ENCODE data around the gene ANKRD13D. TPM values are rescaled to one million over a fixed set of nuclear protein-coding genes. Genes with fewer than 3 reads are reported as not detected.

Gene ANKRD13D
- polyA plus RNA-seq, 1 of the 3 experiments (the other 2 are of a cell fraction), result 50.2 TPM

GRCh38 chr11:67293090-67293489, 4.0 kb downstream of the ANKRD13D start (continued):
- no peak for TF ChIP-seq SIN3A (IDR thresholded peaks at IDR 0.05; ENCODE audit: borderline replicate concordance, low read depth, low read length)
- TF ChIP-seq IRF3 (IDR thresholded peaks at IDR 0.05; ENCODE audit: low read depth, low read length), result no peak
- no peak for TF ChIP-seq YY1 (IDR thresholded peaks at IDR 0.05; ENCODE audit: low read depth)
- TF ChIP-seq EZH2phosphoT487 (IDR thresholded peaks at IDR 0.05; ENCODE audit: borderline replicate concordance, low read depth), result no peak
- TF ChIP-seq FOXM1 (IDR thresholded peaks at IDR 0.05; ENCODE audit: low read depth), result no peak
- no peak for TF ChIP-seq RXRA (IDR thresholded peaks at IDR 0.05; ENCODE audit: borderline replicate concordance, low read depth)
- no peak for TF ChIP-seq ZBTB33 (IDR thresholded peaks at IDR 0.05; ENCODE audit: borderline replicate concordance, low read depth)

GRCh38 chr11:67295846-67296245, 6.7 kb downstream of the ANKRD13D start:
- peaks cover 47 to 58% of the 10 kb centered on the region in 2 experiments for H3K36me3 ChIP-seq (replicated peaks in 1 of 2; ENCODE audit: control insufficient read depth in 1 of 2, insufficient read depth in 2 of 2, low read length in 1 of 2)

More at GRCh38 chr11:67295846-67296245, 6.7 kb downstream of the ANKRD13D start:
- no peak for DNase-seq
- H3K27ac ChIP-seq (ENCODE audit: low read depth in 2 of 2, low read length in 1 of 2), result no peak overlapping the region
- POLR2A ChIA-PET, result no interaction called here
- peaks cover 15% of the 10 kb centered on the region; the same call in 1 of the 2 replicates for H3K9me3 ChIP-seq
- H3K27me3 ChIP-seq (ENCODE audit: insufficient read depth), result no peaks in the 10 kb centered on the region
- no peak overlapping the region for H3K9ac ChIP-seq
- H3K4me2 ChIP-seq, result no peak overlapping the region
- H3K9me2 ChIP-seq, result no peaks in the 10 kb centered on the region
- H4K20me1 ChIP-seq (ENCODE audit: insufficient read depth), result no peaks in the 10 kb centered on the region
- WGBS (ENCODE audit: low lambda C conversion rate), result 96% methylated on average over 1 of the region's 1 CpG
- peaks cover 3% of the 10 kb centered on the region in 2 experiments; a peak in 1 of 4 replicates for H3K4me1 ChIP-seq (ENCODE audit: control insufficient read depth in 1 of 2, insufficient read depth in 2 of 2, low read depth in 1 of 2, low read length in 1 of 2)
- peaks cover 17% of the 10 kb centered on the region for H3F3A ChIP-seq (replicated peaks; ENCODE audit: insufficient read depth)
- CTCF ChIA-PET, result interaction anchor here (0.8 to 1.8 kb wide), 4 partner anchors 22 to 87 kb away, joined by 3 to 7 read pairs (median 4); no protein-coding TSS in a partner anchor
- TF ChIP-seq TCF12 (IDR thresholded peaks at IDR 0.05) (no peak), CHD2 (IDR thresholded peaks at IDR 0.05; ENCODE audit: low read length, partially characterized antibody) (no peak), MAX (IDR thresholded peaks at IDR 0.05; ENCODE audit: low read depth) (no peak), FOSL2 (IDR thresholded peaks at IDR 0.05; ENCODE audit: borderline replicate concordance, low read depth) (no peak), USF2 (IDR thresholded peaks at IDR 0.05; ENCODE audit: borderline replicate concordance, low read depth, low read length) (no peak), TEAD4 (IDR thresholded peaks at IDR 0.05; ENCODE audit: borderline replicate concordance, insufficient read depth) (no peak), FOXJ3 (CRISPR knock-in tag; IDR thresholded peaks at IDR 0.05) (no peak)
- H3K79me2 ChIP-seq (ENCODE audit: insufficient read depth), result peaks cover 73% of the 10 kb centered on the region
- H3K4me3 ChIP-seq (ENCODE audit: low read depth in 2 of 2, low read length in 1 of 2), result no peak overlapping the region
- no peak overlapping the region for H2AFZ ChIP-seq (ENCODE audit: low read depth)

All from SK-N-SH (cell line).